ENCODE measurements around the gene AGAP1.

Gene AGAP1

DNA sequence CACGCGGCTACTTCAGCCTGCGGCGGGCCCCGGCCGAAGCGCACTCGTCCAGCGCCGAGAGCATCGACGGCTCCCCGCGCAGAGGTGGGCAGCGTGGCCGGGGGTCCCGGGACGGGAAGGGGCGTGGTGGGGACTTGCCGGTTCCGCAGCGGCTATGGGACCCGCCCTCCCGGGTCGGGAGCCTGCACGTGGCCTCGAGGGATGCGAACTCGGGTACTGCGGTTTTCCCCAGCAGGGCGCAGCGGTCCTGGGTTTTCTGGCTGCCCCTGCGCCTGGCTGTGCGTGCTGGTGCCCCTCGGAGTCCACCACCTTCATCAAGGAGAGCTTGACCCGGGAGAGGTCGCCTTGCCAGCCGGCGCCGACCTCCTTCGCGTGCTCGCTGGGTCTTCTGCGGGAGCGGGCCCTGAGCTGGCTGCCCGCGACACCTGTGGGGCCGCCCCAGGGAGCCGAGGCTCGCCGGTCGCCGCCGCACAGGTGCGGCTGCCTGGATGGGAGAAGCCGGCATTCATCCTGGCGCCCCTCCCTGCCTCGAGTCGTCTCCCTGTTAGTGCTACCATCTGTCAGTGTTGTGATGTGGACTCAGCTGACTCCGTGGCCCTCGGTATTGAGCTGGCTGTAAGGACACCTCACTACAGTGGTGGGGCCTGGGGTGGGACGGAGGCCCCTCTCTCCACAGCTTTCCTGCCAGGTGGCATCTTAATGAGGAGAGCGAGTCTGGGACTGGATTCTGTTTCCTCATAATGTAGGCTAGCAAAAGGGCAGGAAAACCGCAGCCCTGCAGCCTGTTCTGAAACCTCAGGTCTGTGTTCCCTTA is 177.3 kb downstream of the AGAP1 start:
- no peak for DNase-seq

DNA sequence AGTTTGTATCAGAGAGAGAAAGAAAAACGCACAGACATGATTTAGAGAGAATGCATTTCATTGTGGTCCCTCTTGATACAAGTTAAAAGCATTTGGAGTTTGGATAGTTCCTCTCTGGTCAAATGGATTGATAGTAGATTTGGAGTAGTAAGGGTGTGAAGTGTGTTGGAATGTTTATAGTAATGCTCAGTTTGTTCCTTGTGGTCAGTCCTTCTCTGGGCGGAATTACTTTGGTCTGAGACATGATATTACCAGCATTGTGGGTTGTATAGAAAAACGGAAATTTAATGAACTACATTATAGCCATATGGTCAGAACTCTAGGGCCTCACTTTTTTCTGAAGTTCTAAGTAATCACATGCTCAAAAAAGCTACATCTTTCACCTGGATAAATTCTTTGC is 178.9 kb downstream of the AGAP1 start:
- no peak for DNase-seq

DNA sequence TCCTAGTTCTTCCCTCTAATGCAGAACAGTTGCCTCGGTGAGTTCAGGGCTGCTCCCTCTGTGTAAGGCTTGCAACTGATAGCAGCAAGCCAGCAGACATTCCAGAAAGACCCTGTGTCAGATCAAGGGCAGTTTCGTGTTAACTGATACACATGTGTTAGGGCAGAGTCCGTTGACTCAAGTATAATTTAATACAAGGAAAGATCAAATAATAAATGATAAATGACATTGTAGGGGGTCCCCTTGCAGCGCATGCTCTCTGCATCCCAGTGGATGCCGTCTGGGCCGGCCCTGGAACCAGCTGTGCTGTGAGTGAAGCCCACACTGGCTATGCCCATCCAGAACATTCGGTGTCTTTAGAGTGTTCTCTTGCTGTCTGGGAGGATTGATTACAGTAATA is 180.3 kb downstream of the AGAP1 start:
- no peak for DNase-seq

DNA sequence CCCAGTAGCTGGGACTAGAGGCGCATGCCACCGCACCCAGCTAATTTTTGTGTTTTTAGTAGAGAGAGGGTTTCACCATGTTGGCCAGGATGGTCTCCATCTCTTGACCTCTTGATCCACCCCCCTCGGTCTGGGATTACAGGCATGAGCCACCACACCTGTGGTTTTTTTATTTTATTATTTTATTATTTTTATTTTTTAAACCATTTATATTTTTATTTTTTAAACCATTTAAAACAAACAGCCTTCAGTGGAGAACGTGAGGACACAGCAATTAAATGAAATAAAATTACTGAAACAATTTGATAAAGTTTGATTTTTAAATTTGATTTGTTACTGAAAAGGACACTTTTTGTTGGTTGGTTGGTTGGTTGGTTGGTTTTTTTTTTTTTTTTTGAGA is 181.0 kb downstream of the AGAP1 start:
- DNase-seq: no peak

DNA sequence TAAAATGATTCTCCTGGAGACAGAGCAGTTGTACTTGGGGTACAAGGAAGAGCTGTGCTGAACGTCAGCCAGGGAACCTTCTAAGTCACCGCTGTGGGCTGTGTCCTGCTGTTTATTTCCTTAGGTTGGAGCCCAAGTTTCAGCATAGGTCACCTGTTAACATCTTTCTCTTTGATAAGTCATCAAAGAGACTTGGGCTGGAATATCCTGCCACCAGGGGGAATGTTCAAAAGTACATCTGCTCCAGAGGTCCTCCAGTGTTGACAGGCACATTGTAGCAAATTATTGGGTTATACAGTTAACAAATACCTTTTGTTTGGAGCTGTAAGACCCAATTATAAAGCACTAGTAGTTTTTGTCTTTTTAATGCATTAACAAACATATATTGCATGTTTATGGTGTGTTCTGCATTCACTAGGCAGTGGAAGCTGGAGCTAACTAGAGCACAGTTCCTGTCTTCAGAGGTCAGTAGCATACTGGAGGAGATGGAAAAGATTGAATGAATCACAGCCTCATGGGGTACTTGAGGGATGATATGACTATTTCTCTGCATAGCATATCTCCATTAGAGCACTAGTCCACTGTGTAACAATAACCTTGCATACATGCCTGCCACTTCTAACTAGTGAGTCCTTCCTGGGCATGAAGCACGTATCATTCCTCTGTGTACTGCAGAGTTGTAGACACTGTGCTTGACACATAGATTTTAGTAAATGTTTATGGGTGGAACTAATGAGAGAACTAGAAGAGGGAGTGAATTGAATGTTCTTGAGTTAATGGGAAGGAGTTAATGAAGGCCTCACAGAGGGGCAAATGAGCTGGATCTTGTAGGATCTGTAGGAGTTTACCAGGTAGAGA is 182.1 kb downstream of the AGAP1 start:
- DNase-seq: no peak

DNA sequence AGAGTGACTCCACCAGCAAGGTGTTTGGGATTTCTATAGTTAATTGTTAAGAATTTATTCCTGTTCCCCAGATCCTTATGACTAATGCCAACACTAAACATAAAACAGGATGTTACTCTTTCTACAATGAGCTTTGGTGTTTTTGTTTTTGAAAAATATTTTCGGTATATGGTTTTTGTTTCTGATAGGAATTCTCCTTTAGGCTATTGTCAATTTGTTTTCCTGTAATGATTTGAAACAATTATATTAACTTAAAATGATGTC is 182.6 kb downstream of the AGAP1 start:
- DNase-seq: no peak

DNA sequence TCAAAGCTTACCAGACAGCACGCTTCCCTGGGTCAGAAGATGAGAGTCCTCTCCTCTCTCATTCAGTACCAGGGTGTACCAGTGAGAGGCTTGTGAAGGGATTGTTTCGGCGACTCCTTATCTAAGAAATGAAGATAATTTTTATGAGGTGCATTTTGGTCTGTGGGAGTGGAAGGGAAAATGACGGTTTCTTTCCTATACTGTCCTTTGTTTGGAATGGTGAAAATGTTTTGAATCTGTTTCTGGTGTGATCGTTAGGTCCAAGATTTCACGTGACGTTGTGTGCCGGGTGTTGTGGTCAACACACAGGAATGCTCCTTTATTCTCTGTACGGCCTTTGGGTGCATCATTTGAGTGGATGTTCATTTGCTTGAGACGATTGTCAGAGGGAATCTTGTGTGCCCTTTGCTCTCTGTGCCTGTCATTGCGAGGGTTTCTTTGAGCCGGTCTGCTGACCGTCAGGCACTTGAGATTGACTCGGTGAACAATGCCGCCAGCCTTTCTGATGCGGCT is 183.5 kb downstream of the AGAP1 start:
- DNase-seq: no peak

DNA sequence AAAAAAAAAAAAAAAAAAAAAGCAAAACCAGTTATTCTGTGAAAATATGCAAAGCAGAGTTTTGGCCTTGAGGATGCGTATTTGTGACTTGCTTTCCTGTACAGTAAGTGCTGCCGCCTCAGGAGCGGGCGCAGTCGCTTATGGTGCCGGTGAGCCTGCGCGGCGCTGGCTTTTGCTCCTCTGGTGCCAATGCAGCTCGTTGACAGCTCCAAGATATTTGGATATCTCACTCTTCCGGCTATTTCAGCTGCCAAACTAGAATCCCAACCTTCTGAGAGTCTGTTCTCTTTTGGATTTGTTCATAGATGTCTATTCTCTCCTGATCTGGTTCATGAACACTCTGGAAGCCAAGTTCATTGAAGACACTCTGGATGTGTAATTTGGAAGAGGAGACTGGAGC is 184.1 kb downstream of the AGAP1 start:
- DNase-seq: no peak

DNA sequence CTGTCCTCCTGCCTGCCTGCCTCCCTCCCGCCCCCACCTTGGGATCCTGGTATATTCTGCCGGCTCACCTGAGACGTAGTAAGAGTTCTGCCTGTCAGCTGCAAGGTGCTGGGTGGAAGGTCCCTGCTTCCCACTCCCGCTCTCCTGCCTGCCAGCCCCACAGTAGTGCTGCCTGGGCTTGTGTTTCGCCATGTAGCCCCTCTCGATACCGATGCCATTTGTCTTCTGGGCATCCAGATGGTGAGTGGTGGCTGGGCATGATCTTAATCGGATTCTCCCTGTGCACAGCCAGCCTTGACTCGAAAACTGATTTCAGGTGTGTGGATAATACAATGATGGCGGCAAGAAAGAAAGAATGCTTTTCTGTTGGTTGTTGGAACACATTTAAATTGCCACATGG is 184.9 kb downstream of the AGAP1 start:
- no peak for DNase-seq

DNA sequence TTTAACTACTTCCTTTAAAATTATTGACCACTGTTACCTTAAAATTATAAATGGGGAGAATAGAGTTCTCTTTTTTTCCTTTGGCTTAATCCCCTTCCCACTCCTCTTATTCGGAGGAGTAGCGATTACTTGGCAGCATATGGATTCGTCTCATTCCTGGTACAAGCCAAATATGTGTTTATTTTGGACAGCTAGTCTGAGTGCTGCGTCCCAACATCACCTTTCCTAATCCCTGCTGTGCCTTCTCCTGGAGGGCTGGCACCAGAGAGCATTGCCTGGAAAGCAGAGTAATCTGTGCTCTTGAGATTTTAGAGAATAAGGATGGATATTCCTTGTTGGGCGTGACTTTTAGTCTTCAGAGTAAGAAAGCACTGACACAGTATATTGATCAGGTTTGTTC is 185.6 kb downstream of the AGAP1 start:
- no peak for DNase-seq

DNA sequence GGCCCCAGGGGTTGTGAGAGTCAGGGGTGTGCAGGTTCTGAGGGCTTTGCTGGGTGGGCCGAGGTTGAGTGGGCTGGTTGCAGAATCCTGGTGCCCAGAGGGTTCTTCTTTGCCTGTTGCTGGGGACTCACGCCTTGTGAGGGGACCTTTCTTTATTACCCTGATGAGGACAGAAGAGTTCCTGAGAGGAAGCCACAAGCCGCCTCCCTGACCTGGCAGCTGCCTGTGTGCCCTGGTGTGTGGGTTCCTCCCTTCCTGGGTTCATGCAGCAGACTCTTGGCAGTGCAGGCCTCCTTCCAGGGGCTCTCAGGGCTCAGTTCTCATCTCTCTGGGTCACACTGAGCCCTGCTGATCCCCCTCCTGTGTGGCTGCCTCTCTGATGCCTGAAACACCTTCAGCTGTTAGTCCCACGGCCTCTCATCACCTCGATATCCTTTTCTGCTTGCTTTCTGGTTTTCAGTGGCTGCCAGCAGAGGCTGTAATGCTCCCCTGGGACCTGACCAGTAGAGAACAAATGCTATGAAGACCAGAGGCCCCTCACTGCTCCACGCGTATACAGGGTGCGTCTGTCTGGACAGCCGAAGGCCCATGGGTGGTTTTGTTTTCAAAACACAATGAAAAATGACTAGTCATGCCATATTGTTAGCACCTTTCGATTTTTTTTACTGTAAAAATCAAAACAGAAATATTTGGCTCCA is 191.3 kb downstream of the AGAP1 start:
- DNase-seq: no peak

DNA sequence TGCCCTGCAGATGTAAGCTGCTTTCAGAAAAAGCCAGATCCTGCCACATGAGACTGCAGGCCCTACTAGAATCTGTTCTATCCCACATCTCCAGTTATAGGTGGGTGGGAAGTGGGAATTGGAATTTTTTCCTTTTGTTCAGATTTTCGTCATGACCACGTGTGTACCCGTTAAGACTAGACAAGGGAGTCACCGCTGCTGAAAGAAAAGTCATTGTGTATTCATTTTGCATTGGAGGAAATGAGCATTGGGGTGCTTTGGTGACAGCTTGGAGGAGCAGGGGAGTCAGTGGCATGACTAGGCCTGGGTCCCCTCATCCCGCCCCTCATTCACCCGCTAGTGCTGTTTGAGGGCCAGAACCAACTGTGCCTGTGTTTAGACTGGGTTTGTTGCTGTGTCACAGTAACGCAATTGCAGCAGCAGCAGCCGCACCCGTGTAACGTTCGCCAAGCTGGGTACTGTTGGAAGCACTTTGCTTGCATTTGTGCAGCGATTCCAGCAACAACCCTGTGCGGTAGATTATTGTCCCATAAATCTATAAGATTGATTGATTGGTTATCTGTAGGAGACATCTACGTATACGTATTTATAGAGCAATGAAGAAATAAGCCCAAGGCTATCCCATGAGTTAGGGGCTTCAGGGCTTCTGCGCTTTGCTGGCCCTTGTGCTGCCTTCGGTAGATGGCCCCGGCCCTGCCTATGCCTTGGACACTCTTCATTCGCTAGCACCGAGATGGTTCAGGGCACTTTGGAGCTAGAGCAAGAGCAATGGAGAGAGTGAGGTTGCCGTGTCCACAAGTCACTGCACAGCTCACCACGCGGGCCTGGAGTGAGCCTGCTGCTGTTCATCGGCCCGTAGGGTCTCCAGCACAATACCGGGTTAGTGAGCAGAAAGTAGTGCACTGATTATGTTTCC is 194.9 kb downstream of the AGAP1 start:
- DNase-seq: no peak

DNA sequence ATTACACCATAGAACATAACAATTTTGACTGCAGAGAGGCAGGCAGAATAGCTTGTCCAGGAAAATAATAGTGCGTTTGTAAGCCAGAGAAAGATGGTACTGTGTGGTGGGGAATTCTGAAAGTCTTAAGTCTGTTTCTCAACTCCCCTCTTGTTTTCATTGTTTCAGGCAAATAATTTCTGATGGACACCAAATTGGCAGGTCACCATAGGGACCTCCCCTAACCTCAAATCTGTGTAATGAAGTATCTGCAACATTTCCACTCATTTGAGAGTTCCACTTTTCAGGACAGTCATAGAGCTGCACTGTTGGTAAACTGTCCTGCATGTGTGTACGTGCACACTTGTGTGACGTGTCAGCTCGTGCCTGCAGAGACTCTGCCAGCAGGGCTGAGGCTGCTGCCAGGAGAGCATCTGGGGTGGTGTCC is 195.6 kb downstream of the AGAP1 start:
- DNase-seq: no peak

DNA sequence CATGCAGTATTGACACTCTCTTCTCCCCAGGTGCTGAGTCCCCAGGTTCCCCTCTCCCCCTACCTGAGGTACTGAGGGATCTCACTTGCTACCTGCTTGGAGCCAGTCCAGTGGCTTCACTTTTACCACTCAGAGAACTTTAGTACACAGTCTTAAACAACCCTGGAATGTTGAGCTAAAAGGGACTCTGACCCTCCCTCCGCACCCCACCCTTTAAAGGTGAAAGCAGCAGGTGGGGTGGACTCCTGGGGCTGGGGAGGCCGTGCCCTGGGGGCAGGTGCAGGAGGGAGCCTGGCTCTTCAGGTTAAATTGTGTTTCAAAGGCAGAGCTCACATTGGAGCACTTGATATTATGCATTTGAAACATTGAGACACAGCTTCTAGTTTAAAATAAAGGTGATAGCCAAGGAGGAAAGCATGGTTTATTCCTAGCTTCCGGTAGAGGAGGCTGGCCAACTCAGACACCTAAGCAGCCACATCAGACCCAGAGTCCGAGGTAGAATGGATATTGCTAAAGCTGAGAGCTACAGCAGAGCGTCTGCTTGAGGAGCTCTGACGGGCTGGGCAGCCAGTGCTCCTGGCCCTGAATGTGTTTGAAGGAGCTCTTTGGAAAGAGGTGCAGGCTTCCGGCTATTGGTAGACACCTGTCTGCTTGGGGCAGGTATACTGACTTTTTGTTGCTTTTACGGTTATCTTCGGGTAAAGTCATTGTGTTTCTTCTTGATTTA is 196.4 kb downstream of the AGAP1 start:
- no peak for DNase-seq

DNA sequence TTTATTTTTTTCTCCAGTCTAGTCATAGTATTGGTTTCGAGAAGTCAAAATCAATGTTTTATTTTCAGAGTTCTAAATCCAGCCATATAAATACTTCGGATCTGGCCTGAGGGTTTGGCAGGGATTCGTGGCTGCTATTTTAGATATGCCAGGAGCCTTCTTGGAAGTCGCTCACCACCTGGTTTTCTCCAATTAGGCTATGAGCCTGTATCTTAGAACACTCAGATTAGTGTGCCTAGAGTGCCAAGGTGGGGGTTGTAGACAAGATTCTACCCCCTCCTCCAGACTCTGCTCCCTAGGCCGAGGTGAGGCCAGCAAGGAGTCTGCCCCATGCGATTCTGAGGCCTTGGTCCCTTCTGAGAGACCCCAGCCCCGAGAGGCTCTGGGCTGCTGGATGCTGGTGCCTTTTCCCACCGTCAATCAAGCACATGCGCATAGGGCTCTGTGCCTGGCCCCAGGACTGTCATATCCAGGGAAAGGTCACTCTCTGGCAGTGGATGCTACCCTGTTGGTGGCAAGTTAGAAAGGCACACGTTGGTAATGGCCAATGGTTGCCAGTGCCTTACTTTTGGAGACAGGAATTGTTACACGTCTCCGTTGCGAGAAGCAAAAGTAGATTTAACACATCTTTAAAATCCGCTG is 197.1 kb downstream of the AGAP1 start:
- DNase-seq: no peak

DNA sequence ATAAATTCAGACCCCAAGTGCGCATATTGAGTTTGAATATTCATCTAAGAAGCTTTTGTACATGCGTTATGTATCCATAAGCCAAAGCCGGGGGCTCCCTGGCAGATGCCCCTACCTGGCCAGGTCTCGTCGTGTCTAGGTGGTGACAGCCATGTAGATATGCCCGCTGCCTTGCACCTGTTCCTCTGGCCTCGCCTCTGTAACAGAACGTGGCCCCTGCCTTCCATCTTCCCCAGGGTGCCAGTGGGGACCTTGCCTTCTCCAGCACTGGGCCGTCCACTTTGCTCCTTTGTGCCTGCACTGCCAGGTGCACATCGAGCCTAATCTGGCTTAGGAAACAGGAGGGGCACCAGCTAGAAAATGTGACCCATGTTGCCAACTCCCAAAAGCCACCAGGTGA is 198.2 kb downstream of the AGAP1 start:
- DNase-seq: no peak

DNA sequence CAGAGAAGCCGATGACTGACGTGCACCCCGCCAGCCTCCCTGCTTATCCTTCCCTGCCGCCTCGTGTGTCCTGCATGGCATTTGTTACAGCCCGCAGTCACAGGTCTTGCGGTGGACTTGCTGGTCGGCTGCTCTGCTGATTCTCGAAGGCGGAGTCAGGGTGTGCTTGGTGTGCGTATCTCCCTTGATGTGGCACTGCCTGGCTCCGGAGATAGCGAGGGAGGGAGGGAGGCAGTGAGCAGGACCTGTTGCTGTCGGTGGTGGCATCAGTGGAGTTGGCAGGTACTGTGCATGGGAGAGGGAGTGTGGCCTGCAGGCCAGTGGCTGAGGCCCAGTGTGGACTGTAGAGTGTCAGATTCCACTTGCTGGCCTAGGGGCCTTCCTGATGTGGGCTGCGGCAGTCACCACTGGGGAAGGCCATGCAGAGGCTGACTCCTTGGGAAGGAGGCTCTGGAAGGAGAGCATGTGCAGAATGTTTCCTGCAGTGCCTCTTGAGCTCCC is 198.9 kb downstream of the AGAP1 start:
- DNase-seq: no peak

DNA sequence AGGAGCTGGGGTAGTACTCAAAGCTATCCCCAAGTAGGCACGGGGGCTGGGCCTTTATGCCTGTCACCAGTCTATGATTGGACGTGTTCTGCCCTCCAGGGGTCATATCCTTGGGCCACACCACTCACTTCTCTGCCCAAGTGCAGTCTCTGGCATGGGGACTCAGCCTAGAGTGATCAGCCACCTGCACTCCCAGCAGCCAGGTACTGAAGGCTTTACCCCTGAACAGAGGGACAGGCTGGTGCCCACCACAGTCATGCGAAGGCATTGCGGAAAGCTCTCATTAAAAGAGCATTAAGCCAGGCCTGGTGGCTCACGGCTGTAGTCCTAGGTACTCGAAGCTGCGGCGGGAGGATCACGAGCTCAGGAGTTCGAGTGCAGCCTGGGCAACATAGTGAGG is 199.4 kb downstream of the AGAP1 start:
- no peak for DNase-seq

DNA sequence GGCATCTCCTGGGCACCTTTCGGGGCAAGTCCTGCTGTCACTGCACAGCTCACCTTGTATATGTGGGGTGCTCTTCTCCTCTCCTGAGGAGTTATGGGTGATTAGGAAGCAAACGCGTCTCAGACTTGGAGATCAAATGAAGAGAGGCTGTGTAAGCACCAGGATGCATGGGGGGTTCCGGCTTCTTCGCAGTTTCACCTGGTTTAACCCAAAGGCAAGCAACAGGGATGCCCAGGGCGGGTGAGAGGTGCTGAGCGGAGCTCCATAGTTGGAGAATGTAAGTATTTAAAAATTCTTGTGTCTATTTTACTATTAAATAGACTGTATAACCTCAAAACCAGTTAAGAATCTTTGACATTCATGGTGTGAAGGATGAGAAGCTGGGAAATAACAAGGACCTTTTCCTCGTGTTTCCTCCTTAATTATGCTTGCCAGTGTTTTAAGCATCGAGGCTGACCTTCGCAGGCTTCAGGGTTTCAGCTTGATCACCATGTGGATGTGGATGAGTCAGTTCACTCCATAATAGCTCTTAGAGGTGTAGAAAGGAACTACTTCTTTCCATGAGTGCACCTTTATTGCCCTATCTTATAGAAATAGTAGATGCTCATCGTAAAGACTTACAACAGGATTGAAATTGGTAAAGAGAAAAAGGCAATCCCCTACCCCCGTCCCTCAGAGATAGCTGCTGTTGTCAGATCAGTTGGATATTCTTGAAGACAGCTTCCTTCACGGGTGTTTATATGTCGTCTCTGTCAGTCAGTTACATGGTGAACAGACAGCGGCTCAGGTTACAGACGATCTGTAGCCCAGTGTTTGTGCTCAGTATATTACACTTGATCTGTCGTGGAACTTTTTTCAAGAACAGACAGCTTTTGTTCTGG is 201.1 kb downstream of the AGAP1 start:
- no peak for DNase-seq

DNA sequence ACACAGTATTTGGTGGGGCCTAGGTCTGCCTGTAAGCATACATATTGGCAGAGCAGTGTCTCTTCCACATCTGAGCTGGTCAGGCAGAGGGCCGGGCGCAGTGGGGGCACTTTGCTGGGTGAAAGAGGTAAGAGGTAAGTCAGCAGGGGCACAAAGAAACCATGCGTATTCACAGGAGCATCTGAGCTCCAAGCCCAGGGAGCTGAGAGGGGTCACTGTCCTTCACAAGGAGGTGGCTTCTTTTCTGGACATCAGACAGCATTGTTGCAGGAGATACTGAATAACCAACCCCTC is 201.7 kb downstream of the AGAP1 start:
- no peak for DNase-seq

Measured in central memory CD4-positive, alpha-beta T cell (primary cell).